DOHH2 (cell line): Measurements from ENCODE around the gene PHF23.

Experiments used
- EZH2phosphoT487 ChIP-seq: fragments of 200-600 bp; sonication (generic); IDR thresholded peaks from 2 replicates; pipeline ENCODE4 v1.6.1; 2017; ENCODE audit warnings: borderline replicate concordance, mild to moderate bottlenecking, antibody characterized with exemption, low read length, moderate library complexity, mixed read lengths
- TF ChIP-seq, protein P1 (sequence below): fragments of 200-600 bp; sonication (generic); IDR thresholded peaks from one replicate; pipeline ENCODE4 v1.5.1; 2014; ENCODE audit warnings: antibody characterized with exemption, mild to moderate bottlenecking, low read depth, low read length; ENCODE audit not compliant: poor library complexity, severe bottlenecking

DNA sequence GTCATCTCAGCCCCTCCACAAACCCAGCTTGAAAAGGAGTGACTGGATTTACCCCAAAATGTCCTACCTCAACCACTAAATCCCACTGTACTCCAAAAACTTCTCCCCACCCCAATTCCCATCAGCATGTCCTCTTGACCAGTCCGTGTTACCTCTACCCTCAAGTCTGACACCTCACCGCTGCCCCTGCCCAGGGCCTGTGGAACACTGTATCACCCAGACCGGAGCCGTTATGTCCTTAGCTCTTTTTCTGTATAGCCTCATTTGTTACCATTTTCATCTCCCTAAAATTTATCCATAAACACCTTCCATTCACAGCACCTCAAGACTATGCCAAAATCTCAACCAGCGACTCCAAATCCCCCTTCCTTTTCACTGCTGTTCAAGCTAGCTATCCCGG lies 2.4 kb downstream of the PHF23 start:
- TF ChIP-seq, protein P1, sequence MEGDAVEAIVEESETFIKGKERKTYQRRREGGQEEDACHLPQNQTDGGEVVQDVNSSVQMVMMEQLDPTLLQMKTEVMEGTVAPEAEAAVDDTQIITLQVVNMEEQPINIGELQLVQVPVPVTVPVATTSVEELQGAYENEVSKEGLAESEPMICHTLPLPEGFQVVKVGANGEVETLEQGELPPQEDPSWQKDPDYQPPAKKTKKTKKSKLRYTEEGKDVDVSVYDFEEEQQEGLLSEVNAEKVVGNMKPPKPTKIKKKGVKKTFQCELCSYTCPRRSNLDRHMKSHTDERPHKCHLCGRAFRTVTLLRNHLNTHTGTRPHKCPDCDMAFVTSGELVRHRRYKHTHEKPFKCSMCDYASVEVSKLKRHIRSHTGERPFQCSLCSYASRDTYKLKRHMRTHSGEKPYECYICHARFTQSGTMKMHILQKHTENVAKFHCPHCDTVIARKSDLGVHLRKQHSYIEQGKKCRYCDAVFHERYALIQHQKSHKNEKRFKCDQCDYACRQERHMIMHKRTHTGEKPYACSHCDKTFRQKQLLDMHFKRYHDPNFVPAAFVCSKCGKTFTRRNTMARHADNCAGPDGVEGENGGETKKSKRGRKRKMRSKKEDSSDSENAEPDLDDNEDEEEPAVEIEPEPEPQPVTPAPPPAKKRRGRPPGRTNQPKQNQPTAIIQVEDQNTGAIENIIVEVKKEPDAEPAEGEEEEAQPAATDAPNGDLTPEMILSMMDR: no peak
- TF ChIP-seq EZH2phosphoT487: no peak
